Neutrophil (primary cell): ENCODE data around the gene EIF2S3.
"Not testable (repeated sequence)": the region's sequence is repeated elsewhere in the genome, so short reads cannot be mapped to it uniquely, and the experiment has no call there.

Experiments
- H3K27ac ChIP-seq: fragments of 200-600 bp; sonication (generic); 2 replicates; pipeline ENCODE4 v1.5.1; 2016; ENCODE audit warnings: mild to moderate bottlenecking, moderate library complexity
- H3K27me3 ChIP-seq: fragments of 200-600 bp; sonication (generic); 2 replicates; pipeline ENCODE4 v1.6.0; 2016; ENCODE audit warnings: mild to moderate bottlenecking
- H3K36me3 ChIP-seq: fragments of 200-600 bp; sonication (generic); 2 replicates; pipeline ENCODE4 v1.5.1; 2017
- H3K4me1 ChIP-seq, 2 experiments: fragments of 200-600 bp in 1 of 2; sonication (generic) in 1 of 2; 1 replicate in 1 of 2; 2 replicates in 1 of 2; pipeline versions ENCODE4 v1.5.1 to v1.6.1; 2013 to 2016; ENCODE audit warnings: low read depth in 1 of 2, low read length in 1 of 2, mild to moderate bottlenecking in 1 of 2, moderate library complexity in 1 of 2; ENCODE audit not compliant: control insufficient read depth in 1 of 2, insufficient read depth in 1 of 2
- H3K4me3 ChIP-seq, 2 experiments: fragments of 200-600 bp in 1 of 2; sonication (generic) in 1 of 2; 1 replicate in 1 of 2; 2 replicates in 1 of 2; pipeline ENCODE4 v1.5.1; 2013 to 2016; ENCODE audit warnings: low read depth in 1 of 2, low read length in 1 of 2, mild to moderate bottlenecking in 1 of 2, moderate library complexity in 1 of 2
- H3K9me3 ChIP-seq: fragments of 200-600 bp; sonication (generic); 2 replicates; pipeline ENCODE4 v1.5.1; 2016
- CTCF ChIP-seq: fragments of 200-600 bp; sonication (generic); IDR thresholded peaks from 2 replicates; pipeline ENCODE4 v1.5.1; 2016; ENCODE audit warnings: antibody characterized with exemption

EIF2S3 gene

GRCh38 chrX:24055043-24055356 lies 244 bp downstream of the EIF2S3 start:
- Histone ChIP-seq H3K4me3 (peak overlapping the region; percentile 67 to 89), H3K27ac (no peak overlapping the region)

GRCh38 chrX:24063488-24063887 lies 8.7 kb downstream of the EIF2S3 start:
- no peak for TF ChIP-seq CTCF
- H3K27me3 ChIP-seq, result no peaks in the 10 kb centered on the region
- H3K4me3 ChIP-seq, result no peak overlapping the region
- no peaks in the 10 kb centered on the region for H3K4me1 ChIP-seq
- peaks cover 78% of the 10 kb centered on the region for H3K36me3 ChIP-seq
- H3K27ac ChIP-seq, result no peak overlapping the region
- H3K9me3 ChIP-seq, result no peaks in the 10 kb centered on the region

More at GRCh38 chrX:24055043-24055356, 244 bp downstream of the EIF2S3 start:
- H3K9me3 ChIP-seq, result no peaks in the 10 kb centered on the region
- H3K4me1 ChIP-seq, result peaks cover 6 to 7% of the 10 kb centered on the region in 2 experiments
- peaks cover 19% of the 10 kb centered on the region for H3K36me3 ChIP-seq
- H3K27me3 ChIP-seq, result no peaks in the 10 kb centered on the region
- no peak for TF ChIP-seq CTCF

GRCh38 chrX:24069877-24070276 lies 15.1 kb downstream of the EIF2S3 start:
- H3K9me3 ChIP-seq, result no peaks in the 10 kb centered on the region
- H3K27me3 ChIP-seq, result no peaks in the 10 kb centered on the region
- no peak overlapping the region for H3K4me3 ChIP-seq
- TF ChIP-seq CTCF, result no peak
- peaks cover 80% of the 10 kb centered on the region for H3K36me3 ChIP-seq
- no peaks in the 10 kb centered on the region for H3K4me1 ChIP-seq
- H3K27ac ChIP-seq, result no peak overlapping the region

GRCh38 chrX:24079411-24079810 lies 24.7 kb downstream of the EIF2S3 start:
- Histone ChIP-seq H3K4me3 (no peak overlapping the region), H3K36me3 (peaks cover 32% of the 10 kb centered on the region), H3K4me1 (no peaks in the 10 kb centered on the region), H3K27ac (no peak overlapping the region), H3K27me3 (no peaks in the 10 kb centered on the region), H3K9me3 (no peaks in the 10 kb centered on the region)
- no peak for TF ChIP-seq CTCF

GRCh38 chrX:24080245-24080644 lies 25.5 kb downstream of the EIF2S3 start:
- H3K9me3 ChIP-seq, H3K4me3 ChIP-seq, H3K27me3 ChIP-seq, H3K4me1 ChIP-seq, H3K27ac ChIP-seq: not testable (repeated sequence)
- peaks cover 31% of the 10 kb centered on the region for H3K36me3 ChIP-seq

GRCh38 chrX:24080704-24081103 lies 25.9 kb downstream of the EIF2S3 start:
- H3K4me1 ChIP-seq, result no peaks in the 10 kb centered on the region
- H3K4me3 ChIP-seq, result no peak overlapping the region
- H3K36me3 ChIP-seq, result peaks cover 29% of the 10 kb centered on the region
- no peak overlapping the region for H3K27ac ChIP-seq
- H3K27me3 ChIP-seq, result no peaks in the 10 kb centered on the region
- no peak for TF ChIP-seq CTCF
- H3K9me3 ChIP-seq, result no peaks in the 10 kb centered on the region
